Sigmoid colon (tissue), 7 donors: ENCODE results near the gene UBASH3A. TPM values are rescaled to one million over a fixed set of nuclear protein-coding genes. Genes with fewer than 3 reads are reported as not detected.
A peak's percentile ranks its signal among the peaks of the same experiment; 100 is the strongest.

Source experiments
- DNase-seq: peaks from one replicate; pipeline ENCODE4 v3.0.0-alpha.2; 2019
- H3K27ac ChIP-seq, 4 donors: fragments of 200-600 bp; sonication (generic); one replicate each; pipeline ENCODE4 v1.5.1; 2016 to 2019; ENCODE audit warnings: mild to moderate bottlenecking in 1 of 4
- H3K27me3 ChIP-seq, 3 donors: fragments of 200-600 bp; sonication (generic); one replicate each; pipeline ENCODE4 v1.5.1; 2019; ENCODE audit warnings: mild to moderate bottlenecking in 1 of 3
- H3K36me3 ChIP-seq, 4 donors: fragments of 200-600 bp; sonication (generic); one replicate each; pipeline ENCODE4 v1.5.1; 2016 to 2019
- H3K4me1 ChIP-seq, 4 donors: fragments of 200-600 bp; sonication (generic); one replicate each; pipeline ENCODE4 v1.5.1; 2017 to 2019
- H3K4me3 ChIP-seq, 4 donors: fragments of 200-600 bp; sonication (generic); one replicate each; pipeline ENCODE4 v1.5.1; 2017 to 2019; ENCODE audit warnings: mild to moderate bottlenecking in 2 of 4, moderate library complexity in 1 of 4
- H3K9me3 ChIP-seq, 4 donors: fragments of 200-600 bp in 3 of 4; sonication (generic) in 3 of 4; one replicate each; pipeline versions ENCODE4 v1.5.1 to v1.6.1; 2013 to 2019
- CTCF ChIP-seq, 4 experiments: fragments of 450-650 bp in 3 of 4; fragments of 200-600 bp in 1 of 4; IDR thresholded peaks; one replicate each; pipeline ENCODE4 v1.5.1; 2016 to 2019; ENCODE audit warnings: antibody characterized with exemption in 4 of 4, mild to moderate bottlenecking in 3 of 4, moderate library complexity in 2 of 4
- EP300 ChIP-seq, 4 donors: sonication (generic); formaldehyde crosslinking; IDR thresholded peaks; one replicate each; pipeline ENCODE4 v1.6.1; 2017; ENCODE audit warnings: antibody characterized with exemption in 4 of 4
- POLR2A ChIP-seq, 2 donors: fragments of 450-650 bp; IDR thresholded peaks; one replicate each; pipeline ENCODE4 v1.6.1; 2016; ENCODE audit warnings: antibody characterized with exemption in 2 of 2, mild to moderate bottlenecking in 2 of 2, moderate library complexity in 2 of 2
- POLR2AphosphoS5 ChIP-seq, 4 donors: sonication (generic); formaldehyde crosslinking; IDR thresholded peaks; one replicate each; pipeline ENCODE4 v1.6.1; 2017; ENCODE audit warnings: antibody characterized with exemption in 4 of 4
- WGBS, 2 donors: extraction: QIAGEN DNeasy Blood & Tissue Kit; methylation state at CpG; one replicate each; pipeline ENCODE4 v1.1.7; 2013; 5-methylcytosine and 5-hydroxymethylcytosine counted together
- intact Hi-C: fragments of 100-400 bp; cut with DNase I; formaldehyde crosslinking; loops from one replicate; pipeline ENCODE4 v1.15.1; 2023
- polyA plus RNA-seq, 3 donors: library from polyadenylated mRNA; stranded (reverse); fragments of 200-250 nt; gene quantifications; one replicate each; pipeline ENCODE4 v1.2.3, GENCODE V29; 2013
- small RNA-seq, 3 donors: library from RNA; depleted of rRNA; stranded (forward); fragments of <200 nt; gene quantifications; one replicate each; pipeline ENCODE3, GENCODE V24; 2016
- total RNA-seq, 4 donors: library from RNA; depleted of rRNA; stranded (reverse); fragments of >200 nt; gene quantifications; one replicate each; pipeline ENCODE4 v1.1.0, GENCODE V29; 2016
- donor health status: healthy with polysubstance abuse.
- donor health status: Bipolar disorder and iron deficiency.
- donor health status: healthy.

The UBASH3A gene
- total and polyA plus RNA-seq, 7 donors, result 3.9 TPM; not detected in 6

- 1 to 4% methylated on average over 18 of the region's 18 CpGs for WGBS, 2 donors
- TF ChIP-seq CTCF (IDR thresholded peaks at IDR 0.05), result peak in 1 of 4 experiments; percentile 19
- no peak for TF ChIP-seq EP300 (IDR thresholded peaks at IDR 0.05)
- H3K36me3 ChIP-seq, result no peaks in the 10 kb centered on the region
- peaks cover 0 to 11% (median 6%) of the 10 kb centered on the region in 4 donors for H3K4me1 ChIP-seq
- H3K4me3 ChIP-seq, result peak overlapping the region; percentile 37 to 67 (median 62)
- H3K9me3 ChIP-seq, result no peaks in the 10 kb centered on the region
- no peaks in the 10 kb centered on the region for H3K27me3 ChIP-seq
- intact Hi-C loops, result no loop called here
- no peak for DNase-seq
- peak overlapping the region; percentile 65 to 88 (median 72) for H3K27ac ChIP-seq
Measured at GRCh38 chr21:42495765-42496119, 92.0 kb downstream of the UBASH3A start.

GRCh38 chr21:42496120-42496838 is 92.6 kb downstream of the UBASH3A start, which contains the start of gene RSPH1:
RSPH1 (minus strand) TSS chr21:42496224; CDS start chr21:42496186, 38 bp downstream.
- Histone ChIP-seq H3K27ac (peak within 1 kb of the TSS; percentile 82 to 88 (median 84)), H3K4me3 (peak within 1 kb of the TSS; percentile 54 to 67 (median 62)), H3K27me3 (no peaks in the 10 kb centered on the region), H3K9me3 (no peaks in the 10 kb centered on the region), H3K4me1 (peaks cover 0 to 11% (median 6%) of the 10 kb centered on the region in 4 donors), H3K36me3 (no peaks in the 10 kb centered on the region)
- DNase-seq, result peak; percentile 100
- WGBS, 2 donors, result 0 to 1% methylated on average over 58 of the region's 58 CpGs
- TF ChIP-seq CTCF (IDR thresholded peaks at IDR 0.05) (no peak), POLR2AphosphoS5 (IDR thresholded peaks at IDR 0.05) (peak; percentile 86 to 95 (median 92)), EP300 (IDR thresholded peaks at IDR 0.05) (no peak), POLR2A (IDR thresholded peaks at IDR 0.05) (peak; percentile 80 to 85)
- intact Hi-C loops, result no loop called here

GRCh38 chr21:42496839-42497202 is 93.1 kb downstream of the UBASH3A start:
- Histone ChIP-seq H3K27ac (peak overlapping the region; percentile 82 to 88 (median 84)), H3K4me3 (peak overlapping the region; percentile 54 to 67 (median 62)), H3K4me1 (peaks cover 0 to 11% (median 6%) of the 10 kb centered on the region in 4 donors), H3K36me3 (no peaks in the 10 kb centered on the region), H3K27me3 (no peaks in the 10 kb centered on the region), H3K9me3 (no peaks in the 10 kb centered on the region)
- TF ChIP-seq POLR2AphosphoS5 (IDR thresholded peaks at IDR 0.05), result no peak
- TF ChIP-seq EP300 (IDR thresholded peaks at IDR 0.05), result no peak
- TF ChIP-seq POLR2A (IDR thresholded peaks at IDR 0.05), result no peak
- no peak for TF ChIP-seq CTCF (IDR thresholded peaks at IDR 0.05)
- WGBS, 2 donors, result 22 to 32% methylated on average over 19 of the region's 19 CpGs
- DNase-seq, result peak; percentile 77
- intact Hi-C loops, result no loop called here

Small RNAs within 50 kb of the gene (small RNA-seq; reads per million reads assigned to genes)
- gene RNU6-1149P, result 0 reads per million in 3 donors

Other genes starting within 250 kb of the UBASH3A start
- 10 to 100 TPM in 3 of 4 donors, 1 to 10 TPM in 1; 6.0 to 19.3 (median 13.6) TPM for gene ABCG1, start 184.8 kb upstream of the UBASH3A start, total RNA-seq
- 10 to 100 TPM in 2 of 3 donors, 1 to 10 TPM in 1; 8.1 to 15.6 (median 10.2) TPM for gene ABCG1, start 184.8 kb upstream of the UBASH3A start, polyA plus RNA-seq
- 10 to 100 TPM; 14.3 to 45.1 (median 23.7) TPM for gene TFF3, start 88.5 kb upstream of the UBASH3A start, total RNA-seq
- gene TFF3, start 88.5 kb upstream of the UBASH3A start, polyA plus RNA-seq, result 1,000 to 10,000 TPM; 1,800 to 7,065 (median 3,772) TPM
- gene TFF2, start 52.9 kb upstream of the UBASH3A start, total RNA-seq, result not detected
- 10 to 100 TPM in 1 of 3 donors, 1 to 10 TPM in 2; 1.5 to 23.4 (median 3.0) TPM for gene TFF2, start 52.9 kb upstream of the UBASH3A start, polyA plus RNA-seq
- 1 to 10 TPM in 1 of 4 donors, not detected in 3; 1.1 TPM for gene TFF1, start 37.4 kb upstream of the UBASH3A start, total RNA-seq
- 100 to 1,000 TPM; 414 to 706 (median 493) TPM for gene TFF1, start 37.4 kb upstream of the UBASH3A start, polyA plus RNA-seq
- gene TMPRSS3, start 7.8 kb upstream of the UBASH3A start, total RNA-seq, result under 1 TPM in 1 of 4 donors, not detected in 3; 0.16 TPM
- gene TMPRSS3, start 7.8 kb upstream of the UBASH3A start, polyA plus RNA-seq, result 1 to 10 TPM in 1 of 3 donors, under 1 TPM in 1, not detected in 1; 0.60 to 1.3 TPM
- gene RSPH1, start 92.3 kb downstream of the UBASH3A start, total RNA-seq, result 1 to 10 TPM in 2 of 4 donors, not detected in 2; 1.2 TPM
- gene RSPH1, start 92.3 kb downstream of the UBASH3A start, polyA plus RNA-seq, result 10 to 100 TPM in 1 of 3 donors, 1 to 10 TPM in 2; 3.0 to 13.4 (median 8.8) TPM
- 1 to 10 TPM; 2.3 to 7.8 (median 5.0) TPM for gene SLC37A1, start 110.0 kb downstream of the UBASH3A start, total RNA-seq
- gene SLC37A1, start 110.0 kb downstream of the UBASH3A start, polyA plus RNA-seq, result 10 to 100 TPM; 21.0 to 98.5 (median 31.2) TPM
- 100 to 1,000 TPM in 1 of 4 donors, 10 to 100 TPM in 3; 71.6 to 102 (median 83.2) TPM for gene PDE9A, start 249.7 kb downstream of the UBASH3A start, total RNA-seq
- 100 to 1,000 TPM; 103 to 433 (median 184) TPM for gene PDE9A, start 249.7 kb downstream of the UBASH3A start, polyA plus RNA-seq